HCT116 (cell line): ENCODE data around the gene NT5E.

Experiments
- CEBPB ChIP-seq: IDR thresholded peaks from 2 replicates; pipeline ENCODE4 v1.6.1; 2012; ENCODE audit warnings: low read depth
- CTCF ChIP-seq, 3 experiments: fragments of 200-600 bp in 1 of 3; sonication (generic) in 1 of 3; IDR thresholded peaks in 2 of 3; conservative IDR thresholded peaks in 1 of 3; 2 replicates each; pipeline ENCODE4 v1.5.1; 2012 to 2017; ENCODE audit warnings: low read depth in 2 of 3, low read length in 2 of 3, antibody characterized with exemption in 1 of 3, borderline replicate concordance in 1 of 3, control low read depth in 1 of 3, mild to moderate bottlenecking in 1 of 3, mixed read lengths in 1 of 3, mixed run types in 1 of 3, moderate library complexity in 1 of 3; ENCODE audit not compliant: insufficient read depth in 1 of 3
- EGR1 ChIP-seq: IDR thresholded peaks from 2 replicates; pipeline ENCODE4 v1.6.1; 2012; ENCODE audit warnings: low read depth
- EZH2 ChIP-seq: fragments of 200-600 bp; sonication (generic); IDR thresholded peaks from 2 replicates; pipeline ENCODE4 v1.6.1; 2017; ENCODE audit warnings: antibody characterized with exemption, mixed run types
- FOSL1 ChIP-seq: IDR thresholded peaks from 2 replicates; pipeline ENCODE4 v1.6.1; 2012; ENCODE audit warnings: low read depth
- MAX ChIP-seq: IDR thresholded peaks from 2 replicates; pipeline ENCODE4 v1.6.1; 2012
- POLR2A ChIP-seq: IDR thresholded peaks from 2 replicates; pipeline ENCODE4 v1.7.0; 2011; ENCODE audit warnings: borderline replicate concordance; ENCODE audit not compliant: insufficient read depth, insufficient read length; ENCODE audit errors: extremely low read depth
- RAD21 ChIP-seq: IDR thresholded peaks from 2 replicates; pipeline ENCODE4 v1.6.1; 2012; ENCODE audit warnings: low read depth, mild to moderate bottlenecking
- REST ChIP-seq: IDR thresholded peaks from 2 replicates; pipeline ENCODE4 v1.6.1; 2012; ENCODE audit warnings: low read depth
- SIN3A ChIP-seq: IDR thresholded peaks from 2 replicates; pipeline ENCODE4 v1.6.1; 2012; ENCODE audit warnings: low read depth
- SP1 ChIP-seq: IDR thresholded peaks from 2 replicates; pipeline ENCODE4 v1.6.1; 2012; ENCODE audit warnings: low read depth
- TCF7L2 ChIP-seq: IDR thresholded peaks from 2 replicates; pipeline ENCODE4 v1.7.0; 2011; ENCODE audit warnings: borderline replicate concordance, inconsistent platforms; ENCODE audit not compliant: insufficient read depth, insufficient read length; ENCODE audit errors: extremely low read depth
- YY1 ChIP-seq: IDR thresholded peaks from 2 replicates; pipeline ENCODE4 v1.6.1; 2011; ENCODE audit warnings: low read length, low read depth, moderate library complexity, mild to moderate bottlenecking; ENCODE audit not compliant: insufficient replicate concordance; ENCODE audit errors: extremely low read depth
- ZNF274 ChIP-seq: fragments of 200-500 bp; sonication (Bioruptor generic); IDR thresholded peaks from 2 replicates; pipeline ENCODE4 v1.6.1; 2014; ENCODE audit warnings: mild to moderate bottlenecking, low read depth, low read length, inconsistent platforms

- TF ChIP-seq POLR2A (no peak), RAD21 (no peak), CTCF (IDR thresholded peaks at IDR 0.05 in 2 of 3, conservative IDR thresholded peaks at IDR 0.05 in 1 of 3; ENCODE audit: borderline replicate concordance in 1 of 3, insufficient read depth in 1 of 3, low read depth in 2 of 3, low read length in 2 of 3) (no peak), EZH2 (no peak), MAX (no peak), REST (no peak), TCF7L2 (no peak), ZNF274 (no peak), CEBPB (no peak), YY1 (no peak), FOSL1 (no peak), SP1 (no peak), EGR1 (no peak), SIN3A (no peak)
These were observed 44.1 kb upstream of the NT5E start for GRCh38 chr6:85405853-85406198.
